Cardiac muscle cell (in vitro differentiated cells and primary cell): Measurements from ENCODE around the gene MAN1A1. TPM values are rescaled to one million over a fixed set of nuclear protein-coding genes. Genes with fewer than 3 reads are reported as not detected.

Experiments
- DNase-seq, 2 donors: peaks; one replicate each; pipeline versions ENCODE4 v3.0.0 to v3.0.0-alpha.2; 2010 to 2017; ENCODE audit warnings: low read depth in 1 of 2, low spot score in 1 of 2
- H3K27ac ChIP-seq: fragments of 200-600 bp; sonication (generic); 2 replicates; pipeline ENCODE4 v1.5.1; 2016
- H3K27me3 ChIP-seq: fragments of 200-600 bp; sonication (generic); 2 replicates; pipeline ENCODE4 v1.6.0; 2016; ENCODE audit warnings: control low read depth
- H3K36me3 ChIP-seq: fragments of 200-600 bp; sonication (generic); 2 replicates; pipeline ENCODE4 v1.5.1; 2016; ENCODE audit warnings: control low read depth
- H3K4me1 ChIP-seq: fragments of 200-600 bp; sonication (generic); 2 replicates; pipeline ENCODE4 v1.8.1; 2017; ENCODE audit warnings: low read depth, mild to moderate bottlenecking, mixed run types
- H3K4me3 ChIP-seq: fragments of 200-600 bp; sonication (generic); 2 replicates; pipeline ENCODE4 v1.5.1; 2016; ENCODE audit warnings: mild to moderate bottlenecking
- H3K9me3 ChIP-seq: fragments of 200-600 bp; sonication (generic); 2 replicates; pipeline ENCODE4 v1.5.1; 2017; ENCODE audit warnings: low read depth, mild to moderate bottlenecking, control low read depth
- polyA plus RNA-seq: library from polyadenylated mRNA; unstranded; fragments of >200 nt; fragmentation: Nextera tagmentation; extraction: Ambion mirVana; gene quantifications from 2 replicates; pipeline ENCODE4 v1.2.1, GENCODE V29; 2016
- total RNA-seq: library from RNA; depleted of rRNA; stranded (reverse); fragments of >200 nt; gene quantifications from 2 replicates; pipeline ENCODE4 v1.2.3, GENCODE V29; 2016
- TF ChIP-seq, protein P1 (sequence below): IDR thresholded peaks from 2 replicates; pipeline ENCODE4 v1.5.1; 2012; ENCODE audit warnings: low read depth, mild to moderate bottlenecking, low read length

The MAN1A1 gene
- total and polyA plus RNA-seq, 2 experiments from 2014 or later = 19.2 to 34.8 TPM

DNA sequence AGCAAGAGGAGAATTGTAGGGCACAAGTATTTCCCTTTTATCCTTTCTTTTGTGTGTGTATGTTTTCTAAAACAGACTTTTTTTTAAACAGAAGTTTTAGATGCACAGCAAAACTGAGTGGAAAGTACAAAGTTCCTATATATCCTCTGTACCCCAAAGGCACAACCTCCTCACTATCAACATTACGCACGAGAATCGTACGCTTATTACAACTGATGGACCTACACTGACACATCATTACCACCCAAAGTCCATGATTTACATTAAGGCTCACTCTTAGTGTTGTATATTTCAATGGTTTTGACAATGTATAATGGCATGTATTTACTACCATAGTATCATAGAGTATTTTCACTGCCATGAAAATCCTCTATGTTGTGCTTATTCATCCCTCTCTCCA, 32.6 kb downstream of the MAN1A1 start:
- Histone ChIP-seq H3K27me3 (no peaks in the 10 kb centered on the region), H3K9me3 (no peaks in the 10 kb centered on the region), H3K4me1 (peaks cover 39% of the 10 kb centered on the region), H3K36me3 (no peaks in the 10 kb centered on the region), H3K27ac (no peak overlapping the region), H3K4me3 (no peak overlapping the region)
- no peak for DNase-seq
- TF ChIP-seq, protein P1, sequence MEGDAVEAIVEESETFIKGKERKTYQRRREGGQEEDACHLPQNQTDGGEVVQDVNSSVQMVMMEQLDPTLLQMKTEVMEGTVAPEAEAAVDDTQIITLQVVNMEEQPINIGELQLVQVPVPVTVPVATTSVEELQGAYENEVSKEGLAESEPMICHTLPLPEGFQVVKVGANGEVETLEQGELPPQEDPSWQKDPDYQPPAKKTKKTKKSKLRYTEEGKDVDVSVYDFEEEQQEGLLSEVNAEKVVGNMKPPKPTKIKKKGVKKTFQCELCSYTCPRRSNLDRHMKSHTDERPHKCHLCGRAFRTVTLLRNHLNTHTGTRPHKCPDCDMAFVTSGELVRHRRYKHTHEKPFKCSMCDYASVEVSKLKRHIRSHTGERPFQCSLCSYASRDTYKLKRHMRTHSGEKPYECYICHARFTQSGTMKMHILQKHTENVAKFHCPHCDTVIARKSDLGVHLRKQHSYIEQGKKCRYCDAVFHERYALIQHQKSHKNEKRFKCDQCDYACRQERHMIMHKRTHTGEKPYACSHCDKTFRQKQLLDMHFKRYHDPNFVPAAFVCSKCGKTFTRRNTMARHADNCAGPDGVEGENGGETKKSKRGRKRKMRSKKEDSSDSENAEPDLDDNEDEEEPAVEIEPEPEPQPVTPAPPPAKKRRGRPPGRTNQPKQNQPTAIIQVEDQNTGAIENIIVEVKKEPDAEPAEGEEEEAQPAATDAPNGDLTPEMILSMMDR = no peak

DNA sequence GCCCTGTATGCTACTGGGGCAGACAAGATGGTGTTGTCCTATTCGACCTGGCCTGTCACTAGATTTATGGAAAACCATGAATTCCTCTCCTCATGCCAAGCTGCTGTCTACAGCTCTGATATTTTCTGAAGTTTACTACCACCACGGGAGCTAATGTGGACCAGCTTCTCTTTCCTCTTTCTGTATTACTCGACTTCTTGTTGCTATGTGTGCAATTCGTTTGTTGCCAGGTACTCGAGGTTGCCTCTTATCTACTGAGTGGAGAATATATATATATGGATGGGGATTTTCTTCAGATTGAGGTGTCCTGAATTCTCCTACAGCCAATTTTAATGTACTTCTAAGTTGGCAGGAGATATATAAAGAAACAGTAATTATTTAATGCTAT, 34.7 kb downstream of the MAN1A1 start:
- no peak overlapping the region for H3K4me3 ChIP-seq
- no peaks in the 10 kb centered on the region for H3K36me3 ChIP-seq
- H3K4me1 ChIP-seq = peaks cover 49% of the 10 kb centered on the region
- no peaks in the 10 kb centered on the region for H3K9me3 ChIP-seq
- DNase-seq = no peak
- TF ChIP-seq, protein P1 = no peak
- no peaks in the 10 kb centered on the region for H3K27me3 ChIP-seq
- peak overlapping the region; percentile 90 for H3K27ac ChIP-seq

DNA sequence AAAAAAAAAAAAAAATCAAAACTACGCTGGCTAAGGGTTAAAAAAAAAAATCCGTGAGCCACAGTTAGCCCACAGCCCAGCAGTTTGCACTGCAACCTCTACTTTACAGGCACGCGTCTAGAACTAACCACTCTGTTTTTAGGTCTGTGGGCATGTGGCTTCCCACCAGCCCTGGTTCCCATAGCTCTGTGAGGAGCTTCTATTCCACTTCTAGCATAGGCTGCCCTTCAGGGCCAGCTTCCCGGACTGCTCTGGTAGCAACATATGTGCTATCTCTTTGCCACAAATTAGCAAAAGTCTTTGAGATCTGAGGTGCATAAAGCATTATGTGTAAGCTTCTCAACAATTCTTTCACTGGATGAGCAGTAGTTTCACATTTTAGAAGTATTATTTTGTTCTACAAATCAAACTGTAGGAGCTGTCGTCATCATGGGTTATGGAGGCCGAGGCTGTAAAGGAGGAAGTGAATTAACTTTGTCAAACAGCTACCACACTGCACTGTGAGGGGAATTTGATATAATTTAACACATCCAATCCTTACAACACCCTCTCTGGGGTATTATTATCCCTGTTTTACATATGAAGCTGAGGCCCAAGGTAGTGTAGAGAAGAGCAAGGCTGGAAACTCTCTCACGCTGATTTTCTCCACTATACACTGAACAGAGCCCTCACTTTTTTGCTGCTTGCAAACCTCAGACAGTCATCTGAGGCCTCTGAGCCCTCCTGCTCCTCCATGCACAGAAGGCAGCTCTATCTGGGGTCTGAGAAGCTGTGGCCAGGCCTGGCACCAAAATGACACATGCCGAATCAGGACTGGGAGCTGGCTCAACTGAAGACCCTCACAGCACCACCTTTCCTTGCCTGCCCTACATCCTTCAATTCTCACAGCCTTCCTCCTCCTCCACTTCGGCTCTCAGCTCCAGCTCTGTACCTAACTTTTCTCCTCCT, 35.4 kb downstream of the MAN1A1 start:
- Histone ChIP-seq H3K4me3 (no peak overlapping the region), H3K27me3 (no peaks in the 10 kb centered on the region), H3K9me3 (no peaks in the 10 kb centered on the region), H3K4me1 (peaks cover 49% of the 10 kb centered on the region), H3K27ac (peak overlapping the region; percentile 90), H3K36me3 (no peaks in the 10 kb centered on the region)
- peak in 1 of 2 donors; percentile 21 for DNase-seq
- TF ChIP-seq, protein P1 = no peak

DNA sequence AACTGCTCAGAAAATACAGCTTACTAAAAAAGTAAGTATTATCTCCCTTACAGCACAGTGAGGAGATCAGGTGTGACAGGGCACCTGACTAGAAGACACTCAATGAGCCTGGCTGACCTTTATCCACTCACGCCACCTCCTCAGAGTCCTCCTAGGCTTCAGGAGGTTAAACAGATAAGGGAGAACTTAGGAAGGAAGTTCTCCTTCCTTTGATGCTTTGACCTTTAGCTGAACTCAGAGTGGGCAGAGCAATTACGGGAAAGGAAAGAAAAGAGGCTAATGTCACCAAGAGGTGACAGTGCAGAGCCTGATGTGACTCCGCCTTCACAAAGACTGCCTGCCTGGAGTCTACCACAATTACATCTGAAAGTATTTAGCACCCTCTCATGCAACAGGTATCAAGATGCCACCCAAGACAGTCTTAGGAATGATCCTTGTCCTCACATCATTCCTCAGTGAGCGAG, 36.7 kb downstream of the MAN1A1 start:
- DNase-seq = peak in 1 of 2 donors; percentile 55
- no peaks in the 10 kb centered on the region for H3K9me3 ChIP-seq
- H3K27me3 ChIP-seq = no peaks in the 10 kb centered on the region
- peak overlapping the region; percentile 90 for H3K27ac ChIP-seq
- TF ChIP-seq, protein P1 = no peak
- H3K4me1 ChIP-seq = peaks cover 49% of the 10 kb centered on the region
- no peak overlapping the region for H3K4me3 ChIP-seq
- H3K36me3 ChIP-seq = no peaks in the 10 kb centered on the region

DNA sequence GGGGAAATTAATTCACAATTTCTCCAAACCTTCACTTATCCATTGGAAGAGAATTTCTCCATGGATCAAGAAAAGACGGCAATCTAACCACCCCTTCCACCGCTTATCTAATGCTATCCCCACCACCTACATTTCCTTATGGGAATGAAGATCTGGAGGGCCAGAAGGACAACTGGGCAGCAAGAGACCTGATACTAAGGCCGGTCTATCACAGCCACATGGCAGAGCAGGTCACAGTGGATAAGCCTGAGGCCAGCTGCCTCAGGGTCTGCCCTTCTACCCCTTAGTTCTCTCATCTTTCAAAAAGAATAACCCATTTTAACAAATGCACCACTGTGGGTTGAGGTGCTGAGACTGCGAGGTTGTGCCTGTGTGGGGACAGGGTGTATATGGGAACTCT, 37.1 kb downstream of the MAN1A1 start:
- DNase-seq = no peak
- H3K27ac ChIP-seq = peak overlapping the region; percentile 90
- no peak overlapping the region for H3K4me3 ChIP-seq
- H3K9me3 ChIP-seq = no peaks in the 10 kb centered on the region
- no peaks in the 10 kb centered on the region for H3K27me3 ChIP-seq
- peaks cover 49% of the 10 kb centered on the region for H3K4me1 ChIP-seq
- TF ChIP-seq, protein P1 = no peak
- no peaks in the 10 kb centered on the region for H3K36me3 ChIP-seq
